Stimulated activated CD4-positive, alpha-beta T cell treated with anti-CD3 and anti-CD28 coated beads, TNF-alpha, amount 100 ng/mL, for 24 hours (primary cell): ENCODE measurements around the gene IFI6.

ENCODE experiments used
- DNase-seq, 3 experiments: peaks; one replicate each; pipeline ENCODE4 v3.0.0-alpha.2; 2020; ENCODE audit warnings: low read depth in 3 of 3

The IFI6 gene

DNA sequence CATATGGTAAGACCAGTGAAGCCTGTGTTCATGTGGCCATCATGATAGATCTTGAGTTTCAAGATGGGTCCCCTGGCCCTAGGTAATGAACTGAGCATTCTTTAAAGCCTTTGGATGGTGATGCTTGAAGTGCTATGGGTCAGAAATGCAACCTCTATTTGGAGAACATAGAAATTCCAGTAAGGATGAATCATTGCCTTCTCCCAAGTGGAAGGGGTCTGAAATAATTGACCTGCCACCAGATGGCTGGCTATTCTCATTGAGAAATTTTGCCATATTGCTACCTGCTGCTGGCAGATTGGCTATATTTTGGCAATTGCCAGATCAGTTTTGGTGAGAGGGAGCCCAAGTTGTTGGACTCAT, 739 bp upstream of the IFI6 start:
- no peak for DNase-seq

DNA sequence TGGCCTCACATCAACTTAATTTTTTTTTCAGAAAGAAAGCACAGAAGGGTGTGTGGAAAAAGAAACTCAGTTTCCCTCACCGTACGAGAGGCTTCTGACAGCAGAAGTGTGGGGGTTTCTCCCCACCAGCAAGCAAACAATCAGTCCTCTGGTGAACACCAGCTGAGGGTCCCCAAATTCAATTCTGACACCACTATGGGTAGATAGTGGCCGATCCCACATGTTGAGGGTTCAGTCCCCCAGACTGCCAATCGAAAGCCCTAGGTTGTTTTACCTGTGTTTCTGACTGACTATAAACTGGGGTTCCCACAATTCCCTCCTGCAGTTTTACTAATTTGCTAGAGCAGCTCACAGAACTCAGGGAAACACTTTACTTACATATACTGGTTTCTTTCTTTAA, 2.1 kb downstream of the IFI6 start:
- DNase-seq: no peak

DNA sequence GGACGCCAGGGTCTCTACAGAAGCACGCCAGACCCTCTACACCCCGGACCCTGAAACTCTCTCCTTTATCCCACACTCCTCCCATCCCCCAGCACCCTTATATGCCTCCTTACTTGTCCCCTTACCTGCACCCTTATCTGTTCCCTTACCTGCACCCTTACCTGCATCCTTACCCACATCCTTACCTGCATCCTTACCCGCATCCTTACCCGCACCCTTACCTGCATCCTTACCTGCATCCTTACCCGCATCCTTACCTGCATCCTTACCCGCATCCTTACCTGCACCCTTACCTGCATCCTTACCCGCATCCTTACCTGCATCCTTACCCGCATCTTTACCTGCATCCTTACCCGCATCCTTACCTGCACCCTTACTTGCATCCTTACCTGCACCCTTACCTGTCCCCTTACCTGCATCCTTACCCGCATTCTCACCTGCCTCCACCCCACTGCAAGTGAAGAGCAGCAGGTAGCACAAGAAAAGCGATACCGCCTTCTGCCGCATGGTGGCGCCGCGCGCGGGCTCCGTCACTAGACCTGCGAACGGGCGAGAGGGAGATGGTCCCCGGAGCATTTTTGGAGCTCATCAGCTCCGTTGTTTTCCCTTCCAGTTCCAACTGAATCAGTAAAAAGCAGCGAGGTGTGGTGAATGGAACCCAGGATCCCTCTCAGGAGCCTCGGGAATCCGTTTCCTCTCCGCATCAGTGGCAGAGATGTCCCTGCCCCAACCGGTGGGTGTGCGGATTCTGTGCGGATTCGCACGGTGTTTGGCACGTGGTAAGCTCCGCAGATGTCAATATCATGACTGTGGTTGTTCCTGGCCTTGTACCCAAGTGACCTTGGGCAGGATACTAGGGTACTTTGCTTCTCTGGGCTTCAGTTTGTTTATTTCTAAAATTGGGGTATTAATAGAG, 2.9 kb downstream of the IFI6 start:
- DNase-seq: peak; percentile 74 to 87 (median 75)

DNA sequence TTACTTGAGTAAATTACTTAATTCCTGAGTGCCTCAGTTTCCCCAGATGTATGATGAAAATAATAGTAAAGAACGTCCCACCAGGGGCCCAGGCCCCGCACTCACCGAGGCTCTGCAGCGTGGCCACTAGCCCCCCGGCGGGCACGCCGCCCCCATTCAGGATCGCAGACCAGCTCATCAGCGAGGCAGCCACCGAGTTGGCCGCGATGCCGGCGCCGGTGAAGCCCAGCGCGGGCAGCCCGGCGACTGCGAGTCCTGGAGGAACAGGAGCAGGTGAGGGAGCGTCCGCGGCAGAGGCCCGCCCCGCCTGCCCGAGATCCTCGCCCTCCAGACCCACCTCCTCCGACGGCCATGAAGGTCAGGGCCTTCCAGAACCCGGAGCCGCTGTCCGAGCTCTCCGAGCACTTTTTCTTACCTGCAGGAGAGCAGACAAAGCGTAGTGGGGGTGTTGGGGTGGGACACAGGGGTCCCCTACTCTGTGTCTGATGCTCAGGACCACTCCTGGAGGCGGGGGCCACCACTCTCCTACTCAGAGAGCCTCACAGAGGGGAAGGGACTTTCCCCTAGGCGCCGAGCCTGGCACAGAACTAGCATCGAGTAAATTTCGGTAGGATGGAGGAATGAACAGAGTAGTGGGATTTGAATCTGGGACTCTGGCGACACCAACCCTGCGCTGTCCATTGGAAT, 3.7 kb downstream of the IFI6 start:
- no peak for DNase-seq

DNA sequence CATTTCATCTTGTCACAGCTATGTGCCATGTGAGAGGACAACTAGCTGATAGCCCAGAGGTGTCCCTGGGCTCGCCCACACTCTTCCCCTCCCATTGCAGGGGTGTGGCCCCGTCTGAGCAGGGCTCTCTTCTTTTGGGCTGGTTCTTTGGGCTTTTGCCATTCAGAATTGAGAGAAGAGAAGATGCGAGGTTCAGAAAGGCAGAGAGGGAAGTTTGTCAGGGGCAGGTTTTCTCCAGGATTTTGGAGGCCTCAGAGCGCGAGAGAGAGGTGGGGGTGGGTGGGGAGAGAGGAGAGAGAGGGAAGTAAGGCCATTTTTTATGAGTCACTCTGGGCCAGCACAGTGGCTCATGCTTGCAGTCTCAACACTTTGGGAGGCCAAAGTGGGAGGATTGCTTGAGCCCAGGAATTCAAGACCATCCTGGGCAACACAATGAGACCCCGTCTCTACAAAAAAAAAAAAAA, 5.2 kb downstream of the IFI6 start:
- DNase-seq: no peak

DNA sequence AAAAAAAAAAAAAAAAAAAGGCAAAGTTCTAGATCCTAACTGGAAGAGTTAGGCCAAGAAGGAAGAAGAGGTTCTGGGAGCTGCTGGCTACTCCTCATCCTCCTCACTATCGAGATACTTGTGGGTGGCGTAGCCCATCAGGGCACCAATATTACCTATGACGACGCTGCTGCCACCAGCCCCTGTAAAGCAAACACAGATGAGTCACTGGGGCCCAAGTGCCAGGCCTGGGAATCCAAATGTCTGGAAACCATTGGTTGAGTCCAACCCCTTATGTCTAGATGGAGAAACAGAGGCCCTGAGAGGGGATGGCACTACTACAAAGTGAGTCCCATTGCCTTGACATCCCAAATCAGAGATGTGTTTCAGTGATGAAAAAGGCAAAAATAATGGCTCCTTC, 5.7 kb downstream of the IFI6 start:
- DNase-seq: no peak

DNA sequence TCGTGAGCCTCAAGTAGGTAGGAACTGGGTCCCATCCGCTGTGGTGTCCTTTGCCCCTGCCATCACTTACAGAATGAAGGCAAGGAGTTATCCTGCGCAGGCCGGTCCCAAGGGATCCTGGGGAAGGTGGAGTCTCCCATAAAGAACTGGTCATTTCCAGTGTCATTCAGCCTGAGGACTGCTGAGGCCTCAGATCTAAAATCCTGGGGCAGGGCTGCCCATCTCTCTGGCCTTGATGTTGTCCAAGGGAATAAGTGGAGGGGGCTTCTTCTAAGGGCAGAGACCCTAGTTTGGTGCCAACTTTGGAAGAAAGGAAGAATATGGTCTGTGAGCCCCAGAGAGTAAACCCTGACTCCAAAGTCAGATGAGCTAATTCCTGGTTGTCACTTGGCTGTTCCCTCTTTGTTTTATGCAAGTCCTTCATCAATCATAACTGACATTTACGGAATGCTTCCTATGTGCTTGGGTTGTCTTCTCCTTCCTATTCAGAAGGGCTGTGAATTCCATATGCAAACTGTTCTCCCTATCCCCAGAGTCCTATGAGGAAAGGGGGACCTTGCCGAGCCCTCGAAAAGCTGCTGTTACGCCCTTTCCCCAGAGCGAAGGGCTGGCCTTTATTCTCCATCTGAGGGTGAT, 6.9 kb downstream of the IFI6 start:
- DNase-seq: no peak

DNA sequence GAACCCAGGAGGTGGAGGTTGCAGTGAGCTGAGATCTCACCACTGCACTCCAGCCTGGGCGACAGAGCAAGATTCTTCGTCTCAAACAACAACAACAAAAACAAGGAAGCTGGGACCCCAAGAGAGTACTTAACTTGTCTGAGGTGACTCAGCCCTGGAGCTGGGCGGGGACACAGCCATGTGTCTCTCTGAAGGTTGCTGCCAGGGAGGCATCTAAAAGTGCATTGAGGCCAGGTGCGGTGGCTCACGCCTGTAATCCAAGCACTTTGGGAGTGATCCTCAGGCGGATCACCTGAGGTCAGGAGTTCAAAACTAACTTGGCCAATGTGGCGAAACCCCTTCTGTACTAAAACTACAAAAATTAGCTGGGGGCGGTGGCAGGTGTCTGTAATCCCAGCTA, 7.7 kb downstream of the IFI6 start:
- DNase-seq: no peak

DNA sequence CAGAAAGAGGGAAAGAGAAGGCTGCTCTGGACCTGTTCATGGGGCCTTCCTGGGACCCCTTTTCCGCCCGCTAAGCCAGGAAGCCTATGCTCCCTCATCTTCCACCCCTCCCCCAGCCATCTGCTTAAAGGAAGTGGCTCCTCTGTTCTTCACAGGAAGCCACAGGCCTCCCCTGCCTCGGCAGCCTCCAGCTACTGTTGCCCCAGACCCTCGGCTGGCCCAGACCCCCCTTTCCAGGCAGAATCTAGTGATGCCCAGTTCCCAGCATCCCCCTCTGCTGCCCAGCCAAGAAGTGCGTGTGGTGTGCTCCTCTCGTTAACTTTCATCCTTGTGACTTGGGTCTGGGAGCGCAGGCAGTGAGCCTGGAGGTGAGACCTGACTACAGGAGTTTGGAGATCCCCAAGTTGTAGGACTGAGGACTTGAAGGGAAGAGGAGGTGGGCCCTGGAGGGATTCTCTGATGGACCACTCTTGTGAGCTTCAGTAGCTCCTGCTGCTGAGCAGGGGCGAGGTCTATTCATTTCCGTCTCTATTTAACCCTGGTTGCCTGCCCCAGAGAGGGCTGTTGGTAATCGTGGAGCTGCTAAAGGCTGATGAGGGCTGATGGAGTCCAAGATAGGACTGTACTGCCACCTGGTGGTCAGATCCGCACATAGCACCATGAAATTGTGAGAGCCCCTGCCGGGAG, 9.1 kb downstream of the IFI6 start:
- DNase-seq: peak; percentile 83 to 93 (median 87)

DNA sequence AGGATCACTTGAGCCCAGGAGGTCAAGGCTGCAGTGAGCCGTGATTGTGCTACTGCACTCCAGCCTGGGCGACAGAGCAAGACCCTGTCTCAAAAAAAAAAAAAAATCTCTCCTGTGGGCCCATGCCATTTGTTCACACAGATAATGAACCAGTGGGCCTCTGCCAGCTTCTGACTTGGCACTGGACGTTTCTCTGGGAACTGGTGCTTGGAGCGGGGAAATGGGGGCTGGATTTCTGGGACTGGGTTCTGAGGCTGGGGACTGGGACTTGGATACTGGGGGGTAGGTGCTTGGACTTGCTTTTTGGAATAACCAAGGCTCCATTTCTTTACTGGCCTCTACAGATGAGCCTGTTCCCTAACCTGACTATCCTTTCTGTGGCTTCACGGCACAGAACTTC, 9.7 kb downstream of the IFI6 start:
- DNase-seq: no peak

DNA sequence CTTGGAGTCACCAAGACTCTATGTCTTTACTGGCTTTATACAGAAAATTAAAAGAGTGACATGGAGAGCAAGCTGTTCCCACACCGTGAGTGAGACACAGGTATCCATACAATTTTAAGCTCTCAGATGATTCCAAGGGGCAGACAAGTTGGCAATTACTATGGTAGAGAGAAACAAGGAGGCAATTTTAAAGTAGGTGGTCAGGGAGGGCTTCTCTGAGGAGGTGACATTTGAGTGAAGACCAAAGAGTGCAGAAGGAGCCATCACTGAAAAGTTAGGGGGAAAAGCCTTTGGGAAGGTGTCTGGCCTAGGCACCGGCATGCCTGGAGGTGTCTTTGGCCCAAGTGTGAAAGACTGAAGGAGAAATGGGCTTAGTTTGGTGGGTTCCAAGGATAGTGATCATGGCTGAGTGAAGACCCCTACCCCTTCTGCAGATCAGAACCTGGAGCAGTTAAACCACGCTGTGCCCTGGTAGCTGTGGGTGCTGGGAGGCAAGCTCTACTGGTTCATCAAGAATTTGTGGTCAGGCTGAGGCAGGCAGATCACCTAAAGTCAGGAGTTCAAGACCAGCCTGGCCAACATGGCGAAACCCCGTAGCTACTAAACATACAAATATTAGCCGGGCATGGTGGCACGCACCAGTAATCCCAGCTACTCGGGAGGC, 10.4 kb downstream of the IFI6 start:
- no peak for DNase-seq

DNA sequence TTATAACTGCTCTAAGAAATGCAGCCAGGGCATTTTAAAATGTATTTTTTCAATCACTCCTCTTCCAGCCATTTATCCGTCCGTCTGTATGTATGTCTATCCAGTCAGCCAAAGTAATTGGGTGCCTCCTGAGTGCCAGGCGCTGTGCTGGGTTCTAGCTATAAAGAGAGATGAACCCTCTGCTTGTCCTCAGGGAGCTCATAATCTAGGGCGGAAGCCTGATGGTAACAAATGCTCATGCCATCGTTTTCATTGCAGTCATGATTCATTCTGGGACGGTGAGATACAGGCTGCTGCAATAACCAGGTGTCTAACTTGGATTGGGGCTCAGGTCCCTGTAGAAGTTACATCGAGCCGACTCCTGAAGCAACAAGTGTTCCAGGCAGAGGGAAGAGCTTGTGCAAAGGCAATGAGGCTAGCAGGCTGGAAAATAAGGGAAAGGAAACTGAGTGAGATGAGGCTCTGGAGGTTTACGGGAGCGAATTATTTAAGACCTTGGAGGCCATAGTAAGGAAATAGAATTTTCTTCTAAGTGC, 11.6 kb downstream of the IFI6 start:
- DNase-seq: no peak

DNA sequence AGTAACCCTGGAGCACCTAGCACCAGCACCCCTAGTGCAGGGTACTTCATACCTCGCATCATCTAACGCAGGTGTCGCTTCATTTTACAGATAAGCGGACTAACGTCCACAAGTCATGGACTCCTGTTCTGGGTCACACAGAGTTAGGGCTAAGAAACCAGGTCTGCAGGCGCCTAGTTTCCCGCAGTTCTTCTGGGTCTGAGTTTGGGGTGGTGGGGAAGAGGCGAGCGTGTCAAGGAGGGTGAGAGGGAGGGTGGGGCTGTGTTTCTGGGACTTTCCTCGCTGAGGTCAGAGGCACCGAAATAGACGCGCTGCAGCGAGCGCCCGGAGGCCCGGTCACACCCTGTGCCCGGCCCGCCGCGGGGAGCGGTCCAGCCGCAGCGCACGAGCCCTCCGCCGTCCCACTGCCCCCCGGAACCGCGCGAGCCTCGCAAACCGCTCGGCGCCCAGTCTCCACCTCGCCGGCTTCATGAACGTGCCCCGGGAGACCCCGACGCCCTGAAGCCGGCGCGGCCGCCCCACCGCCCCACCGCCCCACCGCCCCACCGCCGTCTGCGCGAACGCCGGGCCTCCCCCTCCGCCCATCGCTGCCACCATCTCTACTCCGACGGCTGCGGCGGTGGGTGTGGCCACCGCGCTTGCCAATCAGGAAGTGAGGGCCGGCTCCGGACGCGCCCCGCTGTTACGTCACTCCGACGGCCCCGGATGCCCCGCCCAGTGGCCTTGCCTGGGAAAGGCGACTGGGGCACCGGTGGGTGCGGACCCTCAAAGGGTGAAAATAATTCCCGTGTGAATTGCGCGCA, 12.3 kb downstream of the IFI6 start:
- peak; percentile 67 to 87 (median 70) for DNase-seq

DNA sequence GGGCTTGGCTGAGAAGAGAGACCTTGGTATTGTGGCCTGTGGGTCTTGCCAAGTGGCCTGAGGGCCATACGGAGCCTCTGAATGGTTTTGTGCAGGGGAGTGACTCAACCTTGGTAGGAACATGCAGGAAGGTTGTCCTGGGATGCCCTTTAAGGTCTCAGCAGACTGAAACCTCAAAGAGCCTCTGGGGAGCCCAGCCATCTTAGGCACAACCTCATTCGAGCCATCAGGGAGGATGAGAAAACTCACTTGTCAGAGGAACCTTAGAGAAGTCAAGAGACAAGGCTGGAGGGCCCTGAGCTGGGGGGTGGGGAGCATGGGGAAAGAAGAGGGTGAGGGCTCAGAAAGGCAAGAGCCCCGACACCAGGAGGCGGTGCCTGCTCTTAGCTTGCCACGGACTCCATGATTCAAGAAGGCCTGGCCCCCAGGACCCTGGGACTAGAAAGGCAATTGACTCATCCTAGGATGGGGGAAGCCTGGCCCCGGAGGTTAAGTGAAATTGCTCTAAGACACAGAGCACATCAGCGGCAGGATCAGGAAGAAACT, 13.0 kb downstream of the IFI6 start:
- peak in 1 of 3 experiments; percentile 26 for DNase-seq

DNA sequence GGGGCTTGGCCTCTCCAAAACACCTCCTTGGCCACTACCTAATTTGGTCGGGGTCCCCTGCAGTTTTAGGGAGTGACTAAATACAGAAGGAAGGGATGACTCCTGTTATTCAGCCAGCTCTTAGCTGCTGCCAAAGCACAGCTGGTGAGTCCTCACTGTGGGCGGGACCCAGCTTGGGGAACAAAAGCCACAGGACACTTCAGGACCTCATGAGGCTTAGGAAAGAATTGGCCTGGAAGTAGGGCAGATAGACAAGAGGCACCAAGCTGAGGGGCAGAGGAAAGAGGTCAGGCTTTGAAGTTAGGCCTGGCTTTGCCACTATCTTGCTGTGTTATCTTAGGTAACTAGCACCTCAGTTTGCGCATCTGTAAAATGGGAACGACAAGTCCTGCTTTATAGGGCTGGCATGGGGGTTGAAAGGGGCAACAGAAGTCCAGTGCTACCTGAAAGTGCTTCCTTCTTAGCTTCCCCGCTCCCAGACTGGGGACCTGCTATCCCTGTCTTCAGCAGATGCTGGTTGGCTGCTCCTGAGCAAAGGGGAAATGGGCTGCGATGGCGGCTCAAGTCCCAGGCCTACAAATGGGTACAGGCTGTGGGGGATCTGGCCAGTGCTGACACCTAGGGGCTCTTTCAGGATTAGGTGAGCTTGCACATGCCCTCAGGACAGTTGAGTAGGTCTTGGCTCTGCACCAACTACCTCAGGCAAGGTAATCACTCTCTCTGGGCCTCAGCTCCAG, 15.7 kb downstream of the IFI6 start:
- DNase-seq: no peak

DNA sequence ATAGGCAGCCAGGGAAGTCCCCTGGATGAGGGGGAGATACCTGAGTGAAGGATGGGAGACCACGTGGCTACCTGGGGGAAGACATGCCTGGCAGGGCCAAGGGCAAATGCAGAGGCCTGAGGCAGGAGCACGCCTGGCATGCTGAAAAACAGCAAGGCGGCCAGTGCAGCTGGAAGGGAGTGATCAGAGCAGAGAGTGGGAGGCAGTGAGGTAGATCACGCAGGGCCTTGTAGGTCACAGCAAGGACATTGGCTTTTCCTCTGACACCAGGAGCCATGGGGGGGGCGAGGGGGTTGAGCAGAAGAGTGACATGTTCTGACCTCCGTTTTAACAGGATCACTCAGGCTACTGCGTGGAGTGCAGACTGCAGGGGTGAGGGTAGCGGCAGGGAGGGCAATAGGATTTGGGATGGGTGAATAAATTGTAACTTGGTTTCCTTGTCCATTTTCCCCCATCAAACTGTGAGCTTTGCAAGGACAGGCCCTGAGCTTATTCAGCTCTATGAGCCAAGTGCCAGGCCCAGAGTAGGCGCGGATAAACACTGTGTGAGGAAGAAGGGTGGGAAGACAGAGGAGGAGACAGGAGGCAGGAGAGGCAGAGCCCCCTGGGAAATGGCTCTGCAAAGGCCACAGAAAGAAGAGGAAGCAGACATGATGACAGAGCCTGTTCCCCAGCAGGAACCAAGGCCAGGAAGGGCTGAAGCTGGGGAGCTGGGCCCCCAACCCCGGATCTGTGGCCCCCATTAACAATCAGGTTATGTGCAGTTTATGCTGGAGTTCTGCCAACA, 16.6 kb downstream of the IFI6 start:
- DNase-seq: no peak

DNA sequence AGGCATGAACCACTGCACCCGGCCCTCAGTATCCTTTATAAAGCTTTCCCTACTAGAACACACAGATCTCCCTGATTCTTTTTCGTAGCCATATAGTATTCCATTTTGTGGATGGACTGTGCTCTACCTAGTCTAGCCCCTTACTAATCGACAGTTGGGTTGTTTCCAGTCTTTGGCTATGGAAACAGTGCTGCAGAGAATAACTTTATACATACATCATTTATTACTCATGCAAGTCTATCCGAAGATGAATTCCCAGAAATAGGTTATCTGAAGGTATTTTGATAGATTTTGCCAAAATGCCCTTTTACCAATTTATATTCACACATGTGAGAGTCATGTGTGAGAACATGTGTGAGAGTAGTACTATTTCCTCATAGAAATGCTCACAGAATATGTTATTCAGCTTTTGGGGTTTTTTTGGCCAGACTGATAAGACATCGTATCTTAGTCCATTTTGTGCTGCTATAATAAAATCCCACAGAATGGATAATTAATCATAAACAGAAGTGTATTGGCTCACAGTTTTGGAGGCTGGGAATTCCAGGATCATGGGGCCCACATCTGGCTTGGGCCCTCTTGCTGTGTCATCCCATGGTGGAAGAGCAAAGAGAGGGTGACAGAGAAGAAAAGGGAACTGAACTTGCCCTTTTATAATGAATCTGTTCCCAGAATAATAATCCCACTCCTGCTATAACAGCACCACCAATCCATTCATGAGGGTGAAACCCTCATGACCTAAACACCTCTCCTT, 19.7 kb downstream of the IFI6 start:
- DNase-seq: no peak
